Hematopoietic multipotent progenitor cell treated with erythropoietin and hydrocortisone succinate and interleukin-3 and kit ligand, for 17 days (in vitro differentiated cells): ENCODE measurements around the gene HDGF.
"Not testable (repeated sequence)": the region's sequence is repeated elsewhere in the genome, so short reads cannot be mapped to it uniquely, and the experiment has no call there.

Experiments
- DNase-seq: peaks from one replicate; pipeline ENCODE4 v3.0.0-alpha.2; 2015; ENCODE audit warnings: low spot score

Gene HDGF

GRCh38 chr1:156767101-156767878, 15.8 kb upstream of the HDGF start, which contains the start of gene PRCC:
PRCC (plus strand) TSS chr1:156767535; CDS start chr1:156767772, 237 bp downstream.
- peak; percentile 99 for DNase-seq

- peak; percentile 72 for DNase-seq
Measured at GRCh38 chr1:156766298-156767100, 15.0 kb upstream of the HDGF start.

- DNase-seq, result no peak
Measured at GRCh38 chr1:156765666-156766065, 14.2 kb upstream of the HDGF start.

- DNase-seq, result not testable (repeated sequence)
Measured at GRCh38 chr1:156765136-156765535, 13.7 kb upstream of the HDGF start.

GRCh38 chr1:156760796-156761104, 9.3 kb upstream of the HDGF start:
- no peak for DNase-seq

- no peak for DNase-seq
Measured at GRCh38 chr1:156760092-156760795, 8.8 kb upstream of the HDGF start.

- DNase-seq, result peak; percentile 88
Measured at GRCh38 chr1:156757572-156758253, 6.2 kb upstream of the HDGF start.

GRCh38 chr1:156756355-156756754, 4.9 kb upstream of the HDGF start:
- peak; percentile 41 for DNase-seq

GRCh38 chr1:156755527-156755950, 4.1 kb upstream of the HDGF start:
- DNase-seq, result peak; percentile 52

- no peak for DNase-seq
Measured at GRCh38 chr1:156754219-156754618, 2.7 kb upstream of the HDGF start.

GRCh38 chr1:156752843-156753482, 1.5 kb upstream of the HDGF start:
- DNase-seq, result peak; percentile 31

- DNase-seq, result peak; percentile 93
Measured at GRCh38 chr1:156751757-156752481, 444 bp upstream of the HDGF start.

GRCh38 chr1:156750711-156751450, 594 bp downstream of the HDGF start:
- no peak for DNase-seq

- peak; percentile 78 for DNase-seq
Measured at GRCh38 chr1:156750191-156750672, 1.2 kb downstream of the HDGF start.

- peak; percentile 77 for DNase-seq
Measured at GRCh38 chr1:156749419-156750118, 1.9 kb downstream of the HDGF start.

- DNase-seq, result peak; percentile 80
Measured at GRCh38 chr1:156748670-156749418, 2.6 kb downstream of the HDGF start.

- peak; percentile 34 for DNase-seq
Measured at GRCh38 chr1:156747742-156748669, 3.5 kb downstream of the HDGF start.
